ENCODE measurements around the gene TMEM270. TPM values are rescaled to one million over a fixed set of nuclear protein-coding genes. Genes with fewer than 3 reads are reported as not detected.

Gene TMEM270
- total RNA-seq, 1 donor from 2014 or later: not detected

DNA sequence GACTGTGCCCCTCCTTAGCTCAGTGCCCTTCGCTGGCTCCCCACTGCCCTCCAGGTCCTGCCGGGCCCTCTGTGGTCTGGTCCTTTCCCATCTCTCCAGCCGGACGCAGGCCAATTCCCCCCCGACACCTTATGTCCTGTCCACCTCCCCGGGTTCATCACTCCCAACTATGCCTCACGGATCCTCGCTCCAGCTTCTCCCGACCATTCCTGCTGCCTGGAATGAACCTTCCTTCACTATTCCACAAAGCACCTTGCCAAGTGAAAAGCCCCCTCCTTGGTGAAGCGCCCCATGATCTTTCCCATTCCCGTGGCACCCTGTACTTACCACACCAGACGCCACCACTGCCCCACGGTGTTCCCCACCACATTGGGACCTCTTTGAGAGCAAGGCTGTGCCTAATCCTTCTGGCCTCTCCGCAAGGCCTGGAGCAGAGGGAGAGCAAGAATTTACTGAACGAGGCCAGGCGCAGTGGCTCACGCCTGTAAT is 47.2 kb downstream of the TMEM270 start:
- H3K27me3 ChIP-seq (ENCODE audit: control insufficient read depth, insufficient read depth, low read length): peaks cover 2% of the 10 kb centered on the region
- no peak overlapping the region for H3K4me3 ChIP-seq (ENCODE audit: low read depth, low read length)
- DNase-seq (ENCODE audit: low read depth): no peak
- TF ChIP-seq, protein P1, sequence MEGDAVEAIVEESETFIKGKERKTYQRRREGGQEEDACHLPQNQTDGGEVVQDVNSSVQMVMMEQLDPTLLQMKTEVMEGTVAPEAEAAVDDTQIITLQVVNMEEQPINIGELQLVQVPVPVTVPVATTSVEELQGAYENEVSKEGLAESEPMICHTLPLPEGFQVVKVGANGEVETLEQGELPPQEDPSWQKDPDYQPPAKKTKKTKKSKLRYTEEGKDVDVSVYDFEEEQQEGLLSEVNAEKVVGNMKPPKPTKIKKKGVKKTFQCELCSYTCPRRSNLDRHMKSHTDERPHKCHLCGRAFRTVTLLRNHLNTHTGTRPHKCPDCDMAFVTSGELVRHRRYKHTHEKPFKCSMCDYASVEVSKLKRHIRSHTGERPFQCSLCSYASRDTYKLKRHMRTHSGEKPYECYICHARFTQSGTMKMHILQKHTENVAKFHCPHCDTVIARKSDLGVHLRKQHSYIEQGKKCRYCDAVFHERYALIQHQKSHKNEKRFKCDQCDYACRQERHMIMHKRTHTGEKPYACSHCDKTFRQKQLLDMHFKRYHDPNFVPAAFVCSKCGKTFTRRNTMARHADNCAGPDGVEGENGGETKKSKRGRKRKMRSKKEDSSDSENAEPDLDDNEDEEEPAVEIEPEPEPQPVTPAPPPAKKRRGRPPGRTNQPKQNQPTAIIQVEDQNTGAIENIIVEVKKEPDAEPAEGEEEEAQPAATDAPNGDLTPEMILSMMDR (IDR thresholded peaks at IDR 0.05; ENCODE audit: insufficient read depth, low read length, poor library complexity, severe bottlenecking): no peak
- H3K36me3 ChIP-seq (ENCODE audit: control insufficient read depth, insufficient read depth, low read length): no peaks in the 10 kb centered on the region

GRCh38 chr7:73909051-73909941 is 48.3 kb downstream of the TMEM270 start:
- Histone ChIP-seq H3K4me3 (ENCODE audit: low read depth, low read length) (no peak overlapping the region), H3K36me3 (ENCODE audit: control insufficient read depth, insufficient read depth, low read length) (no peaks in the 10 kb centered on the region), H3K27me3 (ENCODE audit: control insufficient read depth, insufficient read depth, low read length) (peaks cover 2% of the 10 kb centered on the region)
- TF ChIP-seq, protein P1 (IDR thresholded peaks at IDR 0.05; ENCODE audit: insufficient read depth, low read length, poor library complexity, severe bottlenecking): no peak
- no peak for DNase-seq (ENCODE audit: low read depth)

DNA sequence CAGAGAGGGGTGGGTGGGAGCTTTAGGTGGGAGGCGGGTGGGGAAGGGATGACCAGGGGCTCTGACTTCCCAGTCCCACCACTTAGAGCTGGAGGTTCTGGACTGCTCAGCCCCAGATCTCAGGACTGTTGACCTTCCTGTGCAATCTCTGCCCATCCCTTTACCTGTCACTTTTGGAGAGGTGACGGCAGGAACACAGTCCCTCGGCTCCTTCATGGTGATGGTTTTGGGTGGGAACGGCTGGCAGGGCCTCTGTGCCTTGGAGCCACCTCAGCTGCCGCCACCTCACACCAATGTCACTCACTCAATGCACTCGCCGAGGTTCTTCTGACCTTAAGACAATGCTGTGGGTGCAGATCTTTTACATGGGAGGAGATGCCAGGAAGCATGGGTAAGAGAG is 49.0 kb downstream of the TMEM270 start:
- Histone ChIP-seq H3K4me3 (ENCODE audit: low read depth, low read length) (no peak overlapping the region), H3K27me3 (ENCODE audit: control insufficient read depth, insufficient read depth, low read length) (peaks cover 2% of the 10 kb centered on the region), H3K36me3 (ENCODE audit: control insufficient read depth, insufficient read depth, low read length) (no peaks in the 10 kb centered on the region)
- DNase-seq (ENCODE audit: low read depth): no peak
- TF ChIP-seq, protein P1 (IDR thresholded peaks at IDR 0.05; ENCODE audit: insufficient read depth, low read length, poor library complexity, severe bottlenecking): no peak

DNA sequence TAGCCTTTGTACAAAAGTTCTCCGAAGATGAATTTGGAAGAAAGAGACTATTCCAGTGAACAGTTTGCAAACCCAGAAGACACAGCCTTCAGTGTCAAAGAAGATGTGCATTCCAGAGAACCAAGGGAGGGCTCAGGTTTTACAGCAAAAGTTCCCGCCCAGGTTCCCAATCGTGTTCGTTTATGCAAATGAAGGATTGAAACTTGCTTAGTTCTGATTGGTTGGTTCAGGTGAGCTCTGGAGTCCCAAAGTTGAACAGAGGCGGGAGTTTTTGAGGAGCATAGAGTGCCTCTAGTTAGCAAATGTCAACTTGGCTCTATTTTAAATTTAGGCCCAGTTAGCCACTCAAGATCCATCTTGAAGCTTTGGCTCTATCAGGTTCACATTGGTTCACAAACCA is 51.3 kb downstream of the TMEM270 start:
- no peaks in the 10 kb centered on the region for H3K36me3 ChIP-seq (ENCODE audit: control insufficient read depth, insufficient read depth, low read length)
- H3K27me3 ChIP-seq (ENCODE audit: control insufficient read depth, insufficient read depth, low read length): peaks cover 2% of the 10 kb centered on the region
- no peak overlapping the region for H3K4me3 ChIP-seq (ENCODE audit: low read depth, low read length)
- TF ChIP-seq, protein P1 (IDR thresholded peaks at IDR 0.05; ENCODE audit: insufficient read depth, low read length, poor library complexity, severe bottlenecking): no peak
- no peak for DNase-seq (ENCODE audit: low read depth)

Other genes starting within 250 kb of the TMEM270 start
- 0.04 and 0.14 TPM in 2 replicates for gene MLXIPL, start 236.6 kb upstream of the TMEM270 start, total RNA-seq
- gene VPS37D, start 193.3 kb upstream of the TMEM270 start, total RNA-seq: 9.0 and 12.2 TPM in 2 replicates
- gene DNAJC30, start 177.7 kb upstream of the TMEM270 start, total RNA-seq: 4.4 and 5.1 TPM in 2 replicates
- gene BUD23, start 177.6 kb upstream of the TMEM270 start, total RNA-seq: 47.9 and 69.1 TPM in 2 replicates
- gene STX1A, start 141.5 kb upstream of the TMEM270 start, total RNA-seq: 25.9 and 29.0 TPM in 2 replicates
- 61.3 and 62.2 TPM in 2 replicates for gene ABHD11, start 122.4 kb upstream of the TMEM270 start, total RNA-seq
- gene CLDN3, start 90.9 kb upstream of the TMEM270 start, total RNA-seq: 100 and 123 TPM in 2 replicates
- 892 and 990 TPM in 2 replicates for gene CLDN4, start 30.2 kb upstream of the TMEM270 start, total RNA-seq
- gene METTL27, start 18.6 kb upstream of the TMEM270 start, total RNA-seq: 1.5 and 2.6 TPM in 2 replicates
- gene ELN, start 167.0 kb downstream of the TMEM270 start, total RNA-seq: 0.07 TPM in 1 of 2 replicates, not detected in the other
- 61.1 and 79.4 TPM in 2 replicates for gene LIMK1, start 222.6 kb downstream of the TMEM270 start, total RNA-seq

Measured in kidney epithelial cell (primary cell).